T-cell (primary cell): ENCODE results near the gene SLC25A26. TPM values are rescaled to one million over a fixed set of nuclear protein-coding genes. Genes with fewer than 3 reads are reported as not detected.

ENCODE experiments used
- ATAC-seq, 4 experiments: fragments of 200-7000 bp in 3 of 4; fragments of 150-1000 bp in 1 of 4; cut with Tn5 transposase; replicated peaks in 1 of 4; 1 replicate in 3 of 4; 2 replicates in 1 of 4; pipeline ENCODE4 v1.10.0; 2021; ENCODE audit warnings: moderate library complexity in 3 of 4, mild to moderate bottlenecking in 2 of 4, moderate number of reproducible peaks in 1 of 4
- CTCF ChIA-PET, 2 donors: fragments of 300-600 bp; sonication (Branson Sonifier 250); formaldehyde crosslinking; loops; one replicate each; lab custom pipeline; 2022; ENCODE audit warnings: antibody characterized with exemption in 2 of 2; lab: Charles Lee
- POLR2A ChIA-PET, 2 donors: fragments of 300-600 bp; sonication (Branson Sonifier 250); formaldehyde crosslinking; loops; one replicate each; lab custom pipeline; 2022; ENCODE audit warnings: antibody characterized with exemption in 2 of 2; lab: Charles Lee
- DNase-seq, 35 experiments: peaks; one replicate each; pipeline versions ENCODE4 v3.0.0 to v3.0.0-alpha.2; 2013 to 2023
- H3K27ac ChIP-seq: one replicate; pipeline ENCODE4 v1.5.1; 2013; ENCODE audit warnings: low read length
- H3K27me3 ChIP-seq, 2 experiments: replicated peaks in 1 of 2; 1 replicate in 1 of 2; 2 replicates in 1 of 2; pipeline versions ENCODE4 v1.6.1 to v1.7.0; 2013; ENCODE audit warnings: low read length in 1 of 2, mixed read lengths in 1 of 2; ENCODE audit not compliant: control insufficient read depth in 2 of 2, insufficient read depth in 2 of 2; ENCODE audit errors: extremely low read depth in 1 of 2
- H3K36me3 ChIP-seq, 2 donors: 1 replicate in 1 of 2; 2 replicates in 1 of 2; pipeline versions ENCODE4 v1.6.1 to v1.7.0; 2013; ENCODE audit warnings: low read length in 1 of 2; ENCODE audit not compliant: control insufficient read depth in 2 of 2, insufficient read depth in 1 of 2; ENCODE audit errors: extremely low read depth in 1 of 2
- H3K4me1 ChIP-seq, 2 experiments: 1 replicate in 1 of 2; 2 replicates in 1 of 2; pipeline versions ENCODE4 v1.6.1 to v1.7.0; 2013; ENCODE audit warnings: low read length in 2 of 2, mixed read lengths in 1 of 2; ENCODE audit not compliant: insufficient read depth in 2 of 2, control insufficient read depth in 1 of 2; ENCODE audit errors: extremely low read depth in 1 of 2
- H3K4me3 ChIP-seq, 2 donors: 1 replicate in 1 of 2; 2 replicates in 1 of 2; pipeline versions ENCODE4 v1.5.1 to v1.7.0; 2013; ENCODE audit warnings: mild to moderate bottlenecking in 2 of 2, low read length in 1 of 2, moderate library complexity in 1 of 2; ENCODE audit not compliant: control insufficient read depth in 1 of 2; ENCODE audit errors: extremely low read depth in 1 of 2
- H3K9me3 ChIP-seq: 2 replicates; pipeline ENCODE4 v1.7.0; 2013
- H3K27ac Mint-ChIP-seq, 2 donors: one replicate each; pipeline ENCODE4 v1.8.0; 2020 to 2021; ENCODE audit warnings: mild to moderate bottlenecking in 2 of 2, mixed read lengths in 2 of 2
- H3K27me3 Mint-ChIP-seq, 2 donors: one replicate each; pipeline ENCODE4 v1.8.0; 2021 to 2022; ENCODE audit warnings: mixed read lengths in 2 of 2
- H3K36me3 Mint-ChIP-seq: one replicate; pipeline ENCODE4 v1.8.0; 2021; ENCODE audit warnings: mixed read lengths
- H3K4me1 Mint-ChIP-seq, 3 donors: one replicate each; pipeline ENCODE4 v1.8.0; 2020 to 2022; ENCODE audit warnings: mixed read lengths in 3 of 3, mild to moderate bottlenecking in 1 of 3
- H3K4me3 Mint-ChIP-seq, 3 donors: one replicate each; pipeline ENCODE4 v1.8.0; 2020 to 2022; ENCODE audit warnings: mild to moderate bottlenecking in 3 of 3, mixed read lengths in 3 of 3, moderate library complexity in 3 of 3
- H3K9me3 Mint-ChIP-seq, 3 donors: one replicate each; pipeline ENCODE4 v1.8.0; 2020 to 2022; ENCODE audit warnings: mixed read lengths in 3 of 3
- WGBS: methylation state at CpG from one replicate; pipeline ENCODE4 v1.1.5; 2013; ENCODE audit warnings: missing lambda C conversion rate; ENCODE audit not compliant: insufficient coverage; 5-methylcytosine and 5-hydroxymethylcytosine counted together
- total RNA-seq, 35 experiments: library from RNA in 6 of 35; stranded (reverse) in 6 of 35; fragments of 120-200 nt in 1 of 35; gene quantifications; one replicate each; pipeline versions ENCODE4 v1.2.1 to v1.2.4 and lab custom pipeline; 2013 to 2026

SLC25A26 gene
- total RNA-seq, 5 donors from 2014 or later (not counting 1 experiment from before 2014, with no cell fraction given) = 16.6 to 26.9 (median 23.5) TPM

DNA sequence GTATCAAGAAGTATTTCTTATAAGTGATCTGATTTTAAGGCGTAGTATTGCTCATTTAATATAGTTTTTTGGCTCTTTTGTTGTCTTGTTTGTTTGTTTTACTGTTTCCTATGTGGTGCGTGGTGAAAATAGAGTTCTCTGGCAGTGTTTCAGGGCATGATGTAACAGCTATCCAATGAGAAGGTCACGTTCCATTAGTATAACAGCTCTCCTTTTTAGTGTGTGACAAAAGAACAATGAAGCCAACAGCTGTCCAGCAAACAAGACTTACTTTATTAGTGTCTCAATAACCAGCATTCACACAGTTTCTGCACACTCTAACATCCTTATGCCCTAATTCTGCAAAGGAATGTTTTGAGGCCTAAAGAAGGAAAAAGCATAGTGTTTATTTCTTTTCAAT is 127.9 kb downstream of the SLC25A26 start:
- H3K27ac Mint-ChIP-seq = no peak overlapping the region
- no CpG with 5 or more reads among the region's 3 CpGs for WGBS
- no peak overlapping the region for H3K4me3 Mint-ChIP-seq
- no peaks in the 10 kb centered on the region for H3K4me1 ChIP-seq
- ChIA-PET POLR2A (no interaction called here), CTCF (no interaction called here)
- H3K4me1 Mint-ChIP-seq = peaks cover 2 to 14% (median 9%) of the 10 kb centered on the region in 3 donors
- no peak overlapping the region for H3K4me3 ChIP-seq
- H3K9me3 ChIP-seq = no peaks in the 10 kb centered on the region
- H3K27ac ChIP-seq = no peak overlapping the region
- H3K27me3 Mint-ChIP-seq = no peaks in the 10 kb centered on the region
- H3K36me3 Mint-ChIP-seq = peaks cover 58% of the 10 kb centered on the region
- DNase-seq = no peak
- H3K36me3 ChIP-seq = no peaks in the 10 kb centered on the region
- ATAC-seq = no peak
- H3K9me3 Mint-ChIP-seq = peaks cover 0 to 5% (median 0%) of the 10 kb centered on the region in 3 donors
- H3K27me3 ChIP-seq = no peaks in the 10 kb centered on the region

DNA sequence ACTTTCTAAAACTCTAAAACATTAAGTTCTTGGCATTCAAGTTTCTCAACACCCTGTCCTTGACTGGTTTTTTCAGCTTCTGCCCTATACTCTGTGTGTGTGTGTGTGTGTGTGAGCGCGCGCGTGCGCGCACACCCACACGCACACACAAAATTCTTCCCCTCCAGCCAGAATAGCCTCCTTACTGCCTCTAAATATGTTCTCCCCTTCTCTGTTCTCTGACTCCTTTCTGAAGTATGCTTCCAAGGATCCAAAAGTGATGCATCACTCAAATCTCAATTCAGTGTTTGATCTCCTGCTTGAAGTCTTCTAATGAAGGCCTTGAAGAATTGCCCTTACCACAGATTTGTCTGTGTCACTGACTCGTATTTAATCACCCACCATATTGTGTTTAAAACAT is 129.8 kb downstream of the SLC25A26 start:
- ATAC-seq = no peak
- no peaks in the 10 kb centered on the region for H3K36me3 ChIP-seq
- H3K27ac ChIP-seq = no peak overlapping the region
- no peaks in the 10 kb centered on the region for H3K27me3 Mint-ChIP-seq
- H3K4me1 Mint-ChIP-seq = peaks cover 11 to 28% (median 14%) of the 10 kb centered on the region in 3 donors
- H3K9me3 ChIP-seq = no peaks in the 10 kb centered on the region
- H3K27me3 ChIP-seq = no peaks in the 10 kb centered on the region
- H3K4me3 Mint-ChIP-seq = no peak overlapping the region
- no CpG with 5 or more reads among the region's 8 CpGs for WGBS
- DNase-seq = no peak
- peaks cover 0 to 4% of the 10 kb centered on the region in 2 experiments for H3K4me1 ChIP-seq
- ChIA-PET CTCF (interaction anchor here in 1 of 2 donors (1.0 kb wide), 1 partner anchor 8 kb away, joined by 3 read pairs; no protein-coding TSS in a partner anchor), POLR2A (no interaction called here)
- no peak overlapping the region for H3K27ac Mint-ChIP-seq
- no peak overlapping the region for H3K4me3 ChIP-seq
- peaks cover 64% of the 10 kb centered on the region for H3K36me3 Mint-ChIP-seq
- peaks cover 0 to 5% (median 0%) of the 10 kb centered on the region in 3 donors for H3K9me3 Mint-ChIP-seq

- WGBS = 100% methylated on average over 2 of the region's 3 CpGs
Measured at GRCh38 chr3:66353039-66353438, 132.2 kb downstream of the SLC25A26 start.

GRCh38 chr3:66353530-66353929 is 132.7 kb downstream of the SLC25A26 start:
- ATAC-seq = no peak
- Histone ChIP-seq H3K36me3 (no peaks in the 10 kb centered on the region), H3K27ac (peak overlapping the region; percentile 35), H3K9me3 (no peaks in the 10 kb centered on the region), H3K4me1 (peaks cover 0 to 4% of the 10 kb centered on the region in 2 experiments), H3K4me3 (no peak overlapping the region), H3K27me3 (no peaks in the 10 kb centered on the region)
- Mint-ChIP-seq H3K27ac (peak overlapping the region in 1 of 2 donors; percentile 66), H3K27me3 (no peaks in the 10 kb centered on the region), H3K4me3 (no peak overlapping the region), H3K36me3 (peaks cover 49% of the 10 kb centered on the region), H3K4me1 (peaks cover 14 to 35% (median 15%) of the 10 kb centered on the region in 3 donors), H3K9me3 (no peaks in the 10 kb centered on the region)
- no peak for DNase-seq
- WGBS = 91% methylated on average over 6 of the region's 6 CpGs
- ChIA-PET CTCF (interaction anchor here (1.0 to 1.5 kb wide), 4 partner anchors 19 to 76 kb away, joined by 4 to 8 read pairs (median 6); no protein-coding TSS in a partner anchor), POLR2A (interaction anchor here (0.5 to 1.2 kb wide), 4 partner anchors 13 to 55 kb away, joined by 3 to 7 read pairs (median 5); no protein-coding TSS in a partner anchor)

More at GRCh38 chr3:66353039-66353438, 132.2 kb downstream of the SLC25A26 start:
- H3K36me3 ChIP-seq = no peaks in the 10 kb centered on the region
- no peak for DNase-seq
- H3K27me3 Mint-ChIP-seq = no peaks in the 10 kb centered on the region
- no peak overlapping the region for H3K4me3 ChIP-seq
- H3K36me3 Mint-ChIP-seq = peaks cover 48% of the 10 kb centered on the region
- no peaks in the 10 kb centered on the region for H3K9me3 Mint-ChIP-seq
- H3K4me1 ChIP-seq = peaks cover 0 to 4% of the 10 kb centered on the region in 2 experiments
- CTCF ChIA-PET = no interaction called here
- no peak overlapping the region for H3K27ac Mint-ChIP-seq
- no peak for ATAC-seq
- no peak overlapping the region for H3K4me3 Mint-ChIP-seq
- POLR2A ChIA-PET = no interaction called here
- peak overlapping the region; percentile 35 for H3K27ac ChIP-seq
- no peaks in the 10 kb centered on the region for H3K9me3 ChIP-seq
- peaks cover 14 to 35% (median 15%) of the 10 kb centered on the region in 3 donors for H3K4me1 Mint-ChIP-seq
- H3K27me3 ChIP-seq = no peaks in the 10 kb centered on the region

DNA sequence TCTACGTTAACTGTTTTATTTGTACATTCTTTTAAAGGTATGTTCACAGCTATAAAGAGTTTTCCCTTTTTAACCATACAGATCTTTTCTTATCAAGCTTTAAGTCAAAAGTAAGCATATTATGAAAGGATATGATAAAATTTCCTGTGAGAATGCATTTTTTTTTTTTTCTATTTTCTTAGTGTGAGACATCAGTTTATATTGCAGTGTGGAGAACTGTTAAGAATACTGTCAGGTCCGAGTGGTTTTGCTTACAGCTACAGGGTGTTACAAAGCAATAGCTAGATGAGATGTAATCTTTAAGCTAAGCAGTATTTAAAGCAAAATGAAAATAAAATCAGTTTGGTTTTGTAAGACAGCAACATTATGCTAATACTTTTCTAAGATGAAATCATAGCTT is 133.2 kb downstream of the SLC25A26 start:
- peaks cover 0 to 4% of the 10 kb centered on the region in 2 experiments for H3K4me1 ChIP-seq
- Mint-ChIP-seq H3K4me3 (no peak overlapping the region), H3K9me3 (no peaks in the 10 kb centered on the region), H3K27me3 (no peaks in the 10 kb centered on the region), H3K4me1 (peaks cover 14 to 35% (median 15%) of the 10 kb centered on the region in 3 donors), H3K36me3 (peaks cover 47% of the 10 kb centered on the region), H3K27ac (peak overlapping the region in 1 of 2 donors; percentile 66)
- POLR2A ChIA-PET = interaction anchor here (0.5 to 1.2 kb wide), 5 partner anchors 14 to 99 kb away, joined by 3 to 7 read pairs (median 4); no protein-coding TSS in a partner anchor
- WGBS = 17% methylated on average over 1 of the region's 2 CpGs
- DNase-seq (peak in 1 of 35 experiments; percentile 12), ATAC-seq (peak in 1 of 4 experiments; percentile 34)
- H3K27me3 ChIP-seq = no peaks in the 10 kb centered on the region
- H3K4me3 ChIP-seq = no peak overlapping the region
- H3K27ac ChIP-seq = peak overlapping the region; percentile 35
- no peaks in the 10 kb centered on the region for H3K36me3 ChIP-seq
- CTCF ChIA-PET = interaction anchor here (0.7 to 1.5 kb wide), 6 partner anchors 8 to 77 kb away, joined by 4 to 8 read pairs (median 6); no protein-coding TSS in a partner anchor
- H3K9me3 ChIP-seq = no peaks in the 10 kb centered on the region

- Histone ChIP-seq H3K27me3 (no peaks in the 10 kb centered on the region), H3K4me3 (no peak overlapping the region), H3K4me1 (peaks cover 0 to 4% of the 10 kb centered on the region in 2 experiments), H3K27ac (no peak overlapping the region), H3K9me3 (no peaks in the 10 kb centered on the region), H3K36me3 (no peaks in the 10 kb centered on the region)
- no peaks in the 10 kb centered on the region for H3K9me3 Mint-ChIP-seq
- WGBS = 31% methylated on average over 2 of the region's 3 CpGs
- H3K27me3 Mint-ChIP-seq = no peaks in the 10 kb centered on the region
- peak overlapping the region in 1 of 2 donors; percentile 23 for H3K27ac Mint-ChIP-seq
- peaks cover 15 to 35% (median 15%) of the 10 kb centered on the region in 3 donors for H3K4me1 Mint-ChIP-seq
- ATAC-seq (peak in 3 of 4 experiments; percentile 16 to 62 (median 50)), DNase-seq (no peak)
- H3K36me3 Mint-ChIP-seq = peaks cover 37% of the 10 kb centered on the region
- ChIA-PET POLR2A (no interaction called here), CTCF (interaction anchor here in 1 of 2 donors (0.8 to 0.9 kb wide), 2 partner anchors 20 to 23 kb away, joined by 3 to 5 read pairs; no protein-coding TSS in a partner anchor)
- no peak overlapping the region for H3K4me3 Mint-ChIP-seq
Measured at GRCh38 chr3:66355394-66355793, 134.6 kb downstream of the SLC25A26 start.
